ENCODE measurements around the gene ABHD11. TPM values are rescaled to one million over a fixed set of nuclear protein-coding genes. Genes with fewer than 3 reads are reported as not detected.
A peak's percentile ranks its signal among the peaks of the same experiment; 100 is the strongest.

ABHD11 gene
- total and polyA plus RNA-seq, 9 of the 15 experiments (the other 6 are each of a cell fraction or from before 2014, with no cell fraction given): 7.7 to 44.2 (median 18.9) TPM

DNA sequence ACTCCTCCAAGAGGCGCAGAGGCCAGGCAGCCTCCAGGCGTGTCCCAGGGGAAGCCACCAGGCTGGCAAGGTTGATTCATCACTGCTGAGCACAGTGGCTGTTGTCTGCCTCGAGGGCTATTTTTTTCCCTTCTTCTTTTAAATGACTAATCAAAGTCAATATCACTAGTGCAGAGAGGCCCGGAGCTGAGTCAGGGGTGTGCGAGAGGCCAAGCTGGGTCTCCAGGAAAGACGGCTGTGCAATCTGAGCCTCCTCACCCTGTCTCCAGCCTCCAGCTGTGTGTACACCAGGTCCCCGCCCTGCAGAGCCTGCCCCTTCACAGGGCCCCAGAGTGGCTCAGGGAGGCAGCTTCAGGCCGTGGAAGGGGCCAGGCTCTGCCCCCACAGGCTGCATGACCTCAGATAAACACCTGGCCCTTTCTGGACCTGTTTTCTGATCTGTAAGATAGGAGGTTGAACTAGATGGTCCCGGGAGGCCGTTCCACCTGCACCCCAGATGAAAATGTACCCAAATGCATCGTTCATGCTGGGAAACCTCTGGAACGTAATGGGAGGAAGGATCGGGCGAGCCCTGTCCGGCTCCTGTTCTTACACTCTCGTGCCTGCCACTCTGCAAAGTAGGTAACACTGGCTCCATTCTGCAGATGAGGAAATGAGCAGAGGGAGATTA, 22.8 kb downstream of the ABHD11 start (continued):
- TF ChIP-seq, protein P1, sequence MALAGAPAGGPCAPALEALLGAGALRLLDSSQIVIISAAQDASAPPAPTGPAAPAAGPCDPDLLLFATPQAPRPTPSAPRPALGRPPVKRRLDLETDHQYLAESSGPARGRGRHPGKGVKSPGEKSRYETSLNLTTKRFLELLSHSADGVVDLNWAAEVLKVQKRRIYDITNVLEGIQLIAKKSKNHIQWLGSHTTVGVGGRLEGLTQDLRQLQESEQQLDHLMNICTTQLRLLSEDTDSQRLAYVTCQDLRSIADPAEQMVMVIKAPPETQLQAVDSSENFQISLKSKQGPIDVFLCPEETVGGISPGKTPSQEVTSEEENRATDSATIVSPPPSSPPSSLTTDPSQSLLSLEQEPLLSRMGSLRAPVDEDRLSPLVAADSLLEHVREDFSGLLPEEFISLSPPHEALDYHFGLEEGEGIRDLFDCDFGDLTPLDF (CRISPR knock-in tag; IDR thresholded peaks at IDR 0.05): no peak
- TF ChIP-seq MYC (IDR thresholded peaks at IDR 0.05; ENCODE audit: low read depth, low read length) (peak; percentile 70), MYC (CRISPR knock-in tag; IDR thresholded peaks at IDR 0.05; ENCODE audit: borderline replicate concordance, low read depth) (no peak), NR2C2 (CRISPR knock-in tag; IDR thresholded peaks at IDR 0.05) (no peak), NR2C2 (tag; IDR thresholded peaks at IDR 0.05) (peak; percentile 44; the same call in 1 of the 2 replicates), ZC3H4 (CRISPR knock-in tag; IDR thresholded peaks at IDR 0.05; ENCODE audit: borderline replicate concordance) (no peak), ZNF197 (CRISPR knock-in tag; IDR thresholded peaks at IDR 0.05; ENCODE audit: low read depth) (0 out of 2 replicates have a peak, but pooled peaks have one; percentile 56), ZFP36 (IDR thresholded peaks at IDR 0.05; ENCODE audit: low read depth, low read length, partially characterized antibody) (peak; percentile 75), BHLHE40 (IDR thresholded peaks at IDR 0.05; ENCODE audit: low read length) (peak; percentile 70; the same call in 1 of the 2 replicates), DNMT1 (IDR thresholded peaks at IDR 0.05) (no peak), NONO (IDR thresholded peaks at IDR 0.05; ENCODE audit: low read depth in 2 of 2, low read length in 1 of 2) (peak in 1 of 2 experiments; percentile 66; a peak in 1 of 4 replicates), PYGO2 (tag; IDR thresholded peaks at IDR 0.05) (no peak), ZNF696 (CRISPR knock-in tag; conservative IDR thresholded peaks at IDR 0.05) (no peak), FOXK2 (conservative IDR thresholded peaks at IDR 0.05 in 1 of 2, IDR thresholded peaks at IDR 0.05 in 1 of 2; ENCODE audit: low read depth in 2 of 2) (peak; percentile 90 to 92), MEIS2 (IDR thresholded peaks at IDR 0.05; ENCODE audit: partially characterized antibody) (peak; percentile 52), TCF3 (CRISPR knock-in tag; IDR thresholded peaks at IDR 0.05) (peak; percentile 95), GATAD2B (IDR thresholded peaks at IDR 0.05; ENCODE audit: borderline replicate concordance) (peak; percentile 67; the same call in 1 of the 2 replicates), RBM17 (IDR thresholded peaks at IDR 0.05; ENCODE audit: borderline replicate concordance, low read depth, low read length) (no peak), SMAD1 (IDR thresholded peaks at IDR 0.05; ENCODE audit: low read depth, low read length, partially characterized antibody) (peak; percentile 32), ZBED1 (IDR thresholded peaks at IDR 0.05) (peak; percentile 83; the same call in 1 of the 2 replicates), ETS1 (conservative IDR thresholded peaks at IDR 0.05; ENCODE audit: control insufficient read depth, low read depth, low read length) (peak; percentile 77), ZEB2 (IDR thresholded peaks at IDR 0.05) (peak; percentile 91), E2F3 (CRISPR knock-in tag; IDR thresholded peaks at IDR 0.05) (0 out of 2 replicates have a peak, but pooled peaks have one; percentile 18)
- TF ChIP-seq, protein P2, sequence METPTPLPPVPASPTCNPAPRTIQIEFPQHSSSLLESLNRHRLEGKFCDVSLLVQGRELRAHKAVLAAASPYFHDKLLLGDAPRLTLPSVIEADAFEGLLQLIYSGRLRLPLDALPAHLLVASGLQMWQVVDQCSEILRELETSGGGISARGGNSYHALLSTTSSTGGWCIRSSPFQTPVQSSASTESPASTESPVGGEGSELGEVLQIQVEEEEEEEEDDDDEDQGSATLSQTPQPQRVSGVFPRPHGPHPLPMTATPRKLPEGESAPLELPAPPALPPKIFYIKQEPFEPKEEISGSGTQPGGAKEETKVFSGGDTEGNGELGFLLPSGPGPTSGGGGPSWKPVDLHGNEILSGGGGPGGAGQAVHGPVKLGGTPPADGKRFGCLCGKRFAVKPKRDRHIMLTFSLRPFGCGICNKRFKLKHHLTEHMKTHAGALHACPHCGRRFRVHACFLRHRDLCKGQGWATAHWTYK (CRISPR knock-in tag; IDR thresholded peaks at IDR 0.05): peak; percentile 59; the same call in 1 of the 2 replicates

Data from K562 (cell line).